Measurements from ENCODE around the gene ARHGAP32.

ARHGAP32 gene

DNA sequence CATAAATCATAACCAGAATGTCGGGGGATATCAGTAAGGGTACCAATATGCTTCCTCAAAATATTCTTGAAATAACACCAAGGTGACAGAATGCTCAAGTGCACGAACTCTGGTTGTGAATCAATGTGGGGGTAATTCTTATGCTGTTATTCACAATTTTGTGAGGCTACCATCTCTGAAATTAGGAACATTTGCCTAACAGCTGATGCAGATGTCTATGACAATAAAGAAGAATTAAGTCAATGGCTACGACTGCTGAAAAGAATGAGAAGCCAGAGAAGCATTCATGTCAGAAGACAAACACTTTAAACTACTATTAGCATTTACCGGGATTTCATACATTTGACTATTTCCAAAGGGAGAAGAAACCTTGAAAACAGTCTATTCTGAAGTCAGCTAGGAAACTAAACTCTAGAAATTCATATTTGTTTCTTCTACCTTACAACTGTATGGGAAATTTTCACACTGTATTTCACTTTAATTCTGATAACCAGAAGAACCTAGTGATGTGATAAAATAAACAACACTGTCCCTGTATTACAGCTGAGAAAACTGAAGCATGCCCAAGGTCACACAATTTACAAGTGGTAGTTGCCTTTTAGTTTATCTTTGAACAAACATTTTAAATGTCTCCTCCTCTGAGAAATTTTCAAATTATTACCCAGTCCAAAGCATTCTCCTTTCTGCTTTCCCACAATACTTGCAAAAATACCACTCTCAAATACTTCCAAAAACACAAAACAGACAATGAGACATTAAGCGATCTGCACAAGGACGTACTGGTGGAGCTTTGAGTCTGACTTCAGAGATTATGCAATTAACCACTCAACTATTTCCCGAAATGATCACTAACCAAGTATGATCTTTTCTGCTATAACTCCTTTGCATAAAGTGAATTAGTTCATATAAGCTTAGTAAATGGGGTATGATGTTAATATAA lies 18.0 kb upstream of the ARHGAP32 start:
- H3K4me3 ChIP-seq (ENCODE audit: low read depth, low read length) = no peak overlapping the region
- in situ Hi-C loops (cut with HindIII; ENCODE audit: low sequenced_read_pairs) = no loop called here
- TF ChIP-seq, protein P1, sequence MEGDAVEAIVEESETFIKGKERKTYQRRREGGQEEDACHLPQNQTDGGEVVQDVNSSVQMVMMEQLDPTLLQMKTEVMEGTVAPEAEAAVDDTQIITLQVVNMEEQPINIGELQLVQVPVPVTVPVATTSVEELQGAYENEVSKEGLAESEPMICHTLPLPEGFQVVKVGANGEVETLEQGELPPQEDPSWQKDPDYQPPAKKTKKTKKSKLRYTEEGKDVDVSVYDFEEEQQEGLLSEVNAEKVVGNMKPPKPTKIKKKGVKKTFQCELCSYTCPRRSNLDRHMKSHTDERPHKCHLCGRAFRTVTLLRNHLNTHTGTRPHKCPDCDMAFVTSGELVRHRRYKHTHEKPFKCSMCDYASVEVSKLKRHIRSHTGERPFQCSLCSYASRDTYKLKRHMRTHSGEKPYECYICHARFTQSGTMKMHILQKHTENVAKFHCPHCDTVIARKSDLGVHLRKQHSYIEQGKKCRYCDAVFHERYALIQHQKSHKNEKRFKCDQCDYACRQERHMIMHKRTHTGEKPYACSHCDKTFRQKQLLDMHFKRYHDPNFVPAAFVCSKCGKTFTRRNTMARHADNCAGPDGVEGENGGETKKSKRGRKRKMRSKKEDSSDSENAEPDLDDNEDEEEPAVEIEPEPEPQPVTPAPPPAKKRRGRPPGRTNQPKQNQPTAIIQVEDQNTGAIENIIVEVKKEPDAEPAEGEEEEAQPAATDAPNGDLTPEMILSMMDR (IDR thresholded peaks at IDR 0.05; ENCODE audit: low read depth, low read length, missing control alignments) = no peak
- DNase-seq (ENCODE audit: low read depth) = no peak

DNA sequence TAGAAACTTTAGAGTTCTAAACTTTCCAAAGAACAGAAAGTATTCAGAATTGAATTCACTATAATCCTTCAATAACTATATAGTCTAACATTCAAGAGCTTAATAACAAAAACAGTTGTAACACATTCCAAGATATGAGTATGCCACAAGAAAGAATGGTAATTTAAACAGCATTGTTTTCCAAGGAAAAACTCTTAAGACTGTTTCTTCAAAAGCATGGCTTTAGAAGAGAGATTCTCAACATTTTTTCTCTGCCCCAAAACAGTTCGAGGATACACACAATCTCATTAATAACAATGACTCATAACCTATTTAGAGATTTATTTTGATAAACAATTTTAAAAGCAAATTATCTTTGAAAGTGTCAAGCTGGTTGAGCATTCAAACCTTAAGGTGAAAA lies 16.7 kb upstream of the ARHGAP32 start:
- in situ Hi-C loops (cut with HindIII; ENCODE audit: low sequenced_read_pairs) = no loop called here
- no peak overlapping the region for H3K4me3 ChIP-seq (ENCODE audit: low read depth, low read length)
- TF ChIP-seq, protein P1 (IDR thresholded peaks at IDR 0.05; ENCODE audit: low read depth, low read length, missing control alignments) = no peak
- DNase-seq (ENCODE audit: low read depth) = no peak

DNA sequence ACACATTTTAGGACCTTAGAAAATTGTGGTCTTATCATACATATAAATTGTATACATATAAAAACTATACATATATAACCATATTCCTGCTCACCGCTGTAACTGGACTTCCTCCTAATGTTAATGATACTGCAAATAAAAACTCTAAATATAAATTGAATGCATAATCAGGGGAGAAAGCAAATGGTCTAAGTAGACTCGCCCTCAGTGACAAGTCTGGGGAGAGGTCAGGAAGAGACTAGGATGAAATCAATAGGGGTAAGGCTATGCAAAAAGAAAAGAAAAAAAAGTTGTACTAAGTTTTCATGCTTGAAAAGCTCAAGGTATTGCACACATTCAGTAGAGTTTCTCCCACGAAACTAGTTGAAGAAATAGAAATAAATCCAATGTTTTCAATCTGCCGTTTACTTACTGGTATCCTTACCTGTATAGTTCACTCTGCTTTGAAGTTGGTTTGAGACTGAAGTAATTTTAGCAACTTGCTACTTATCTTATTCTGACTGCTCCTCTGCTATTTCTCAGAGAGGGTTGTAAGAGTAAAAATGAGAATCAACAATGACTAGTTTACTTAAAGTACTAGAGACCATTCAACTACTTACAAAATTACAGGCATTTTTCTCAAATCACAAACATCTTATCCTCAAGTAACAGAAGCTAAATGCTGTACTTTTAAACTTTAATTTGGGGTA lies 12.2 kb upstream of the ARHGAP32 start:
- in situ Hi-C loops (cut with HindIII; ENCODE audit: low sequenced_read_pairs) = no loop called here
- DNase-seq (ENCODE audit: low read depth) = no peak
- H3K4me3 ChIP-seq (ENCODE audit: low read depth, low read length) = no peak overlapping the region
- TF ChIP-seq, protein P1 (IDR thresholded peaks at IDR 0.05; ENCODE audit: low read depth, low read length, missing control alignments) = no peak

- in situ Hi-C loops (cut with HindIII; ENCODE audit: low sequenced_read_pairs) = no loop called here
- TF ChIP-seq, protein P1 (IDR thresholded peaks at IDR 0.05; ENCODE audit: low read depth, low read length, missing control alignments) = no peak
- DNase-seq (ENCODE audit: low read depth) = no peak
- no peak overlapping the region for H3K4me3 ChIP-seq (ENCODE audit: low read depth, low read length)
Observed at GRCh38 chr11:129202646-129203045, 10.5 kb upstream of the ARHGAP32 start.

GRCh38 chr11:129195682-129196081 lies 3.6 kb upstream of the ARHGAP32 start:
- TF ChIP-seq, protein P1 (IDR thresholded peaks at IDR 0.05; ENCODE audit: low read depth, low read length, missing control alignments) = no peak
- no peak overlapping the region for H3K4me3 ChIP-seq (ENCODE audit: low read depth, low read length)
- DNase-seq (ENCODE audit: low read depth) = no peak
- in situ Hi-C loops (cut with HindIII; ENCODE audit: low sequenced_read_pairs) = no loop called here

- in situ Hi-C loops (cut with HindIII; ENCODE audit: low sequenced_read_pairs) = no loop called here
- no peak overlapping the region for H3K4me3 ChIP-seq (ENCODE audit: low read depth, low read length)
- TF ChIP-seq, protein P1 (IDR thresholded peaks at IDR 0.05; ENCODE audit: low read depth, low read length, missing control alignments) = no peak
- DNase-seq (ENCODE audit: low read depth) = no peak
Observed at GRCh38 chr11:129191649-129192048, 476 bp downstream of the ARHGAP32 start.

Measured in astrocyte of the cerebellum (primary cell).